Keratinocyte (primary cell): ENCODE measurements around the gene EIF4G1. TPM values are rescaled to one million over a fixed set of nuclear protein-coding genes. Genes with fewer than 3 reads are reported as not detected.
A peak's percentile ranks its signal among the peaks of the same experiment; 100 is the strongest.

ENCODE experiments used
- DNase-seq: peaks from one replicate; pipeline ENCODE4 v3.0.0-alpha.2; 2011; ENCODE audit warnings: low read depth, missing footprints, low spot score
- FAIRE-seq: peaks from 2 replicates; lab custom pipeline; 2011; peaks lifted over from hg19 to GRCh38; lab: Jason Lieb, UNC
- H2AFZ ChIP-seq: 2 replicates; pipeline ENCODE4 v1.6.0; 2012; ENCODE audit warnings: low read length, control low read depth, inconsistent platforms; ENCODE audit not compliant: control insufficient read depth
- H3K27ac ChIP-seq: 2 replicates; pipeline ENCODE4 v1.5.1; 2011; ENCODE audit warnings: low read length; ENCODE audit not compliant: control insufficient read depth, insufficient read depth
- H3K27me3 ChIP-seq: 3 replicates; pipeline ENCODE4 v1.6.0; 2011; ENCODE audit warnings: low read length; ENCODE audit not compliant: control insufficient read depth, insufficient read depth; ENCODE audit errors: extremely low read depth
- H3K36me3 ChIP-seq, 2 experiments: 2 replicates in 1 of 2; 3 replicates in 1 of 2; pipeline ENCODE4 v1.5.1; 2011; ENCODE audit warnings: low read length in 2 of 2, mild to moderate bottlenecking in 1 of 2; ENCODE audit not compliant: control insufficient read depth in 2 of 2, insufficient read depth in 2 of 2; ENCODE audit errors: extremely low read depth in 1 of 2
- H3K4me1 ChIP-seq: 3 replicates; pipeline ENCODE4 v1.5.1; 2011; ENCODE audit warnings: low read length; ENCODE audit not compliant: control insufficient read depth, insufficient read depth; ENCODE audit errors: extremely low read depth
- H3K4me2 ChIP-seq: 3 replicates; pipeline ENCODE4 v1.6.0; 2011; ENCODE audit warnings: low read depth, low read length; ENCODE audit not compliant: control insufficient read depth, insufficient read depth; ENCODE audit errors: extremely low read depth
- H3K4me3 ChIP-seq, 3 experiments: fragments of 200-600 bp in 1 of 3; sonication (generic) in 1 of 3; 2 replicates in 2 of 3; 3 replicates in 1 of 3; pipeline ENCODE4 v1.5.1; 2011 to 2016; ENCODE audit warnings: low read length in 3 of 3, mild to moderate bottlenecking in 3 of 3, control low read depth in 2 of 3, inconsistent platforms in 1 of 3, low read depth in 1 of 3, mixed read lengths in 1 of 3, mixed run types in 1 of 3, moderate library complexity in 1 of 3; ENCODE audit not compliant: control insufficient read depth in 2 of 3, insufficient read depth in 2 of 3; ENCODE audit errors: extremely low read depth in 1 of 3
- H3K79me2 ChIP-seq: 2 replicates; pipeline ENCODE4 v1.6.0; 2012; ENCODE audit warnings: low read length; ENCODE audit not compliant: control insufficient read depth, insufficient read depth
- H3K9ac ChIP-seq: 3 replicates; pipeline ENCODE4 v1.6.0; 2011; ENCODE audit warnings: low read length; ENCODE audit not compliant: control insufficient read depth, insufficient read depth; ENCODE audit errors: extremely low read depth
- H3K9me1 ChIP-seq: 3 replicates; pipeline ENCODE4 v1.6.0; 2011; ENCODE audit warnings: low read length; ENCODE audit not compliant: control insufficient read depth, insufficient read depth; ENCODE audit errors: extremely low read depth
- H3K9me3 ChIP-seq: 2 replicates; pipeline ENCODE4 v1.5.1; 2012; ENCODE audit warnings: low read depth, low read length; ENCODE audit not compliant: control insufficient read depth
- H4K20me1 ChIP-seq: 3 replicates; pipeline ENCODE4 v1.6.0; 2011; ENCODE audit warnings: low read length; ENCODE audit not compliant: control insufficient read depth, insufficient read depth; ENCODE audit errors: extremely low read depth
- EZH2 ChIP-seq: IDR thresholded peaks from one replicate; pipeline ENCODE4 v1.6.1; 2012; ENCODE audit warnings: inconsistent platforms, mild to moderate bottlenecking, low read length, moderate library complexity
- dilution Hi-C: fragments of 300-500 bp; cut with MboI; formaldehyde crosslinking; loops from one replicate; pipeline ENCODE4 v1.7.0; 2020; ENCODE audit warnings: low sequenced_read_pairs; ENCODE audit not compliant: extremely low pct_ligation_motif_present
- polyA plus RNA-seq, 5 experiments: library from polyadenylated mRNA; depleted of rRNA in 3 of 5; stranded (reverse) in 3 of 5; stranded (forward) in 1 of 5; unstranded in 1 of 5; fragments of >200 nt; gene quantifications; 1 replicate in 1 of 5; 2 replicates in 3 of 5; 3 replicates in 1 of 5; pipeline versions ENCODE4 v1.2.1 to v1.2.3, GENCODE V29; 2011 to 2012; ENCODE audit warnings: missing spikeins in 2 of 5, low read depth in 1 of 5, low replicate concordance in 1 of 5
- TF ChIP-seq, protein P1 (sequence below), 3 experiments: IDR thresholded peaks in 1 of 3; conservative IDR thresholded peaks in 1 of 3; optimal IDR thresholded peaks in 1 of 3; 2 replicates in 2 of 3; 3 replicates in 1 of 3; pipeline versions ENCODE3 to v1.5.1; 2011; ENCODE audit warnings: low read length in 3 of 3, mild to moderate bottlenecking in 3 of 3, moderate library complexity in 2 of 3, control low read depth in 1 of 3, inconsistent platforms in 1 of 3; ENCODE audit not compliant: insufficient read depth in 2 of 3; ENCODE audit errors: extremely low read depth in 1 of 3

EIF4G1 gene
- polyA plus RNA-seq, 1 donor (not counting 4 experiments of a cell fraction or from before 2014, with no cell fraction given) = 225 TPM

DNA sequence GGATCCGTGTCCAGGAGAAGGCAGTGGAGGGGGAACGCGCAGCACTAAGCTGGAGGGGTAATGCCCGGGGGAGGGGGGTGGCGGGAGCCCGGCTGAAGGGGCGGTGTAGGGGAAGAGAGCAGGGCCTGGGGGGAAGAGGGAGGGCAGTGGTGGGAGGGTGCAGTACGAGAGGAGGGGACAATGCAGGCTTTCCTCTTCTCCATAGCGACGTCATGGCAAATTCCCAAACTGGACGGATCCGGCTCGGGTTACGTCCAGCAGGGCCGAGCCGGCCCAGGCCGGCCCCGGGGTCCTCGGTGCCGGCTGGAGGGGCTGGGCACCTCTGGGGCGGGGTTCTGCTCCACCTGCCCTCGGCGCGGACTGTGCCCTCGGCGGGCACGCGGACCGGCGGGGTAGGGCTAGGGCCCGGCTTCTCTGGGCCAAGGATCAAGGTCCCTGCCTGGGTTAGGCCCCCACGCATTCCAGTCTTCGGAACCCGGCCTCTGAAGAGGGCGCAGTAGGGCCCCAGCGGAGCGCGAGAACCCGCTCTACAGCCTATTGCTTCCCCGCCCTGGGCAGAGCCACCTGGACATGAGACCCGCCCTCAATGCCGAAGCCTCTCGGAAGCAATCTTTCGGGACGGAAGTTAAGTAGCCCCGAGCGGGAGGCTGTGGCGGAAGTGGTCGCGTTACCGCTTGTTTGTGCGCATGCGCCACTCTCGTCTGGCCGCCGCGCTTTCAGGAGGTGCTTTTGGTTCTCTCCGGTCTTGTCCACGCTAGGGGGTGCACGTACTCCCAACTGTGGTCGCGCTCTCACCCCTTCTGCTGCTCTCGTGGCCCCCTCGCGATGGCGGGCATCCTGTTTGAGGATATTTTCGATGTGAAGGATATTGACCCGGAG lies 48.5 kb downstream of the EIF4G1 start:
- Histone ChIP-seq H3K27me3 (no peaks in the 10 kb centered on the region), H4K20me1 (no peaks in the 10 kb centered on the region), H3K79me2 (peaks cover 25% of the 10 kb centered on the region), H3K4me2 (peak overlapping the region; percentile 74), H2AFZ (peak overlapping the region; percentile 86), H3K4me3 (peak overlapping the region; percentile 59 to 97 (median 95)), H3K9ac (peak overlapping the region; percentile 83), H3K4me1 (peaks cover 22% of the 10 kb centered on the region), H3K36me3 (peaks cover 13 to 16% of the 10 kb centered on the region in 2 experiments), H3K9me1 (no peaks in the 10 kb centered on the region), H3K9me3 (no peaks in the 10 kb centered on the region), H3K27ac (peak overlapping the region; percentile 82)
- TF ChIP-seq, protein P1, sequence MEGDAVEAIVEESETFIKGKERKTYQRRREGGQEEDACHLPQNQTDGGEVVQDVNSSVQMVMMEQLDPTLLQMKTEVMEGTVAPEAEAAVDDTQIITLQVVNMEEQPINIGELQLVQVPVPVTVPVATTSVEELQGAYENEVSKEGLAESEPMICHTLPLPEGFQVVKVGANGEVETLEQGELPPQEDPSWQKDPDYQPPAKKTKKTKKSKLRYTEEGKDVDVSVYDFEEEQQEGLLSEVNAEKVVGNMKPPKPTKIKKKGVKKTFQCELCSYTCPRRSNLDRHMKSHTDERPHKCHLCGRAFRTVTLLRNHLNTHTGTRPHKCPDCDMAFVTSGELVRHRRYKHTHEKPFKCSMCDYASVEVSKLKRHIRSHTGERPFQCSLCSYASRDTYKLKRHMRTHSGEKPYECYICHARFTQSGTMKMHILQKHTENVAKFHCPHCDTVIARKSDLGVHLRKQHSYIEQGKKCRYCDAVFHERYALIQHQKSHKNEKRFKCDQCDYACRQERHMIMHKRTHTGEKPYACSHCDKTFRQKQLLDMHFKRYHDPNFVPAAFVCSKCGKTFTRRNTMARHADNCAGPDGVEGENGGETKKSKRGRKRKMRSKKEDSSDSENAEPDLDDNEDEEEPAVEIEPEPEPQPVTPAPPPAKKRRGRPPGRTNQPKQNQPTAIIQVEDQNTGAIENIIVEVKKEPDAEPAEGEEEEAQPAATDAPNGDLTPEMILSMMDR (optimal IDR thresholded peaks at IDR 0.05 in 1 of 3, IDR thresholded peaks at IDR 0.05 in 1 of 3, conservative IDR thresholded peaks at IDR 0.05 in 1 of 3; ENCODE audit: extremely low read depth in 1 of 3, insufficient read depth in 2 of 3, low read length in 3 of 3) = peak in 2 of 3 experiments; percentile 55 to 57
- TF ChIP-seq EZH2 = no peak
- DNase-seq (peak; percentile 79), FAIRE-seq (peak; percentile 82)
- dilution Hi-C loops = no loop called here

DNA sequence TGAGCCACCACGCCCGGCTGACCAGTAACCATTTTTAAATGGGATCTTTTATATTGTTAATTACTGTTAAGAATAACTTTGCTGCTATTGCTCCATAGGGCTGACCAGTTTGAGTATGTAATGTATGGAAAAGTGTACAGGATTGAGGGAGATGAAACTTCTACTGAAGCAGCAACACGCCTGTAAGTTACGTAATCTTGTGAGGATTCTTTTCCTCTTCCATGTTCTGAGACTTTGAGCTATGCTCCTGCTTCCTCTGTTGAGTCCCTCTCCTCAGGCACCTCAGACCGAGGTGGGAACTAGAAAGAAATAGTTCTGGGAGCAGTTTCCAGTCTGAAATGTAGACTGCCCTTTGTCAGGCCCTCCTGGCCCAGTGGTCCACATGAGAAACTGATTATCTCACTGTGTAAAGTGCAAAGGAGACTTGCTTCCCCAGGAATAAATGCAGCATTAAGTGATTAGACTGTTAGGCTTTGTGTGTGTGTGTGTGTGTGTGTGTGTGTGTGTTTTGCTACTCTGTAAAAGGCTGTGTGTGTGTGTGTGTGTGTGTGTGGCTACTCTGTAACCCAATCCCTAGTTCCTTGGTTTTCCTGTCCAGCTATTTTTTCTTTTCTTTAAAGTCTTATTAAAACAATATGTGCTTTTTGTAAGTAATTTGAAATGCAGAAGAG lies 52.3 kb downstream of the EIF4G1 start:
- H3K9ac ChIP-seq = no peak overlapping the region
- H3K9me3 ChIP-seq = no peaks in the 10 kb centered on the region
- no peak overlapping the region for H2AFZ ChIP-seq
- no peak overlapping the region for H3K4me2 ChIP-seq
- no peaks in the 10 kb centered on the region for H3K9me1 ChIP-seq
- no peak overlapping the region for H3K4me3 ChIP-seq
- peaks cover 25% of the 10 kb centered on the region for H3K79me2 ChIP-seq
- H3K4me1 ChIP-seq = peaks cover 16% of the 10 kb centered on the region
- H3K27ac ChIP-seq = no peak overlapping the region
- no peaks in the 10 kb centered on the region for H4K20me1 ChIP-seq
- no peak for TF ChIP-seq EZH2
- TF ChIP-seq, protein P1 (optimal IDR thresholded peaks at IDR 0.05 in 1 of 3, IDR thresholded peaks at IDR 0.05 in 1 of 3, conservative IDR thresholded peaks at IDR 0.05 in 1 of 3; ENCODE audit: extremely low read depth in 1 of 3, insufficient read depth in 2 of 3, low read length in 3 of 3) = no peak
- H3K36me3 ChIP-seq = peaks cover 25% of the 10 kb centered on the region in 2 experiments
- no peak for DNase-seq
- dilution Hi-C loops = no loop called here
- no peaks in the 10 kb centered on the region for H3K27me3 ChIP-seq
- FAIRE-seq = no peak
